Lung (tissue), 12 donors: ENCODE results near the gene PCDHA1. TPM values are rescaled to one million over a fixed set of nuclear protein-coding genes. Genes with fewer than 3 reads are reported as not detected.

Experiments
- ATAC-seq: fragments of 200-7000 bp; cut with Tn5 transposase; one replicate; pipeline ENCODE4 v1.9.1; 2020; ENCODE audit warnings: moderate number of reproducible peaks; ENCODE audit not compliant: insufficient read depth, low FRiP score
- DNase-seq, 3 donors: peaks; one replicate each; pipeline ENCODE4 v3.0.0-alpha.2; 2013 to 2017
- H3K27ac ChIP-seq, 2 donors: one replicate each; pipeline ENCODE4 v1.5.1; 2013; ENCODE audit warnings: mild to moderate bottlenecking in 2 of 2, moderate library complexity in 2 of 2, control low read depth in 1 of 2, inconsistent platforms in 1 of 2, low read depth in 1 of 2, low read length in 1 of 2
- H3K27me3 ChIP-seq, 3 donors: one replicate each; pipeline ENCODE4 v1.5.1; 2013; ENCODE audit warnings: low read length in 2 of 3; ENCODE audit not compliant: control insufficient read depth in 3 of 3, insufficient read depth in 3 of 3
- H3K36me3 ChIP-seq, 4 donors: one replicate each; pipeline ENCODE4 v1.5.1; 2013; ENCODE audit warnings: low read length in 4 of 4, mild to moderate bottlenecking in 1 of 4, moderate library complexity in 1 of 4; ENCODE audit not compliant: control insufficient read depth in 4 of 4, insufficient read depth in 4 of 4
- H3K4me1 ChIP-seq, 5 donors: one replicate each; pipeline ENCODE4 v1.5.1; 2013; ENCODE audit warnings: low read length in 5 of 5, mild to moderate bottlenecking in 2 of 5, moderate library complexity in 1 of 5; ENCODE audit not compliant: control insufficient read depth in 5 of 5, insufficient read depth in 5 of 5
- H3K4me3 ChIP-seq: one replicate; pipeline ENCODE4 v1.5.1; 2013; ENCODE audit warnings: mild to moderate bottlenecking, control low read depth, moderate library complexity
- H3K9ac ChIP-seq, 2 donors: one replicate each; pipeline ENCODE4 v1.5.1; 2013; ENCODE audit warnings: low read length in 2 of 2, control low read depth in 1 of 2; ENCODE audit not compliant: insufficient read depth in 1 of 2
- H3K9me3 ChIP-seq, 4 donors: one replicate each; pipeline ENCODE4 v1.5.1; 2013; ENCODE audit warnings: low read length in 3 of 4, mild to moderate bottlenecking in 1 of 4, moderate library complexity in 1 of 4; ENCODE audit not compliant: control insufficient read depth in 4 of 4, insufficient read depth in 3 of 4
- whole genome bisulfite sequencing, 2 donors: extraction: QIAGEN DNeasy Blood & Tissue Kit; methylation state at CpG; one replicate each; pipeline ENCODE4 v1.1.7; 2013; 5-methylcytosine and 5-hydroxymethylcytosine counted together
- polyA plus RNA-seq, 2 donors: library from polyadenylated mRNA; stranded (reverse); fragments of 200-250 nt; gene quantifications; one replicate each; pipeline ENCODE4 v1.2.1, GENCODE V29; 2013
- total RNA-seq, 2 donors: library from RNA; depleted of rRNA in 1 of 2; stranded (reverse); fragments of >200 nt in 1 of 2; gene quantifications; one replicate each; pipeline ENCODE4 v1.2.1, GENCODE V29; 2014 to 2021
- TF ChIP-seq, protein P1 (sequence below): IDR thresholded peaks from 2 replicates; pipeline ENCODE4 v1.5.1; 2012; ENCODE audit warnings: mild to moderate bottlenecking; ENCODE audit errors: control extremely low read depth, extremely low read depth
- donor health status: control.
- donor health status: control.
- donor health status: Bipolar disorder and iron deficiency.
- donor health status: healthy.
- donor health status: DM: yes; HTN: yes; CAD: no.

Gene PCDHA1
- total and polyA plus RNA-seq, 4 donors = 0.02 to 0.30 TPM; not detected in 2

DNA sequence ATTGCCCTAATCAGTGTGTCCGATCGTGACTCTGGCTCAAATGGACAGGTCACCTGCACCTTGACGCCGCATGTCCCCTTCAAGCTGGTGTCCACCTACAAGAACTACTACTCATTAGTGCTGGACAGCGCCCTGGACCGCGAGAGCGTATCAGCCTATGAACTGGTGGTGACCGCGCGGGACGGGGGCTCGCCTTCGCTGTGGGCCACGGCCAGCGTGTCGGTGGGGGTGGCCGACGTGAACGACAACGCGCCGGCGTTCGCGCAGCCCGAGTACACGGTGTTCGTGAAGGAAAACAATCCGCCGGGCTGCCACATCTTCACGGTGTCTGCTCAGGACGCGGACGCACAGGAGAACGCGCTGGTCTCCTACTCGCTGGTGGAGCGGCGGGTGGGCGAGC lies 97.4 kb downstream of the PCDHA1 start:
- TF ChIP-seq, protein P1, sequence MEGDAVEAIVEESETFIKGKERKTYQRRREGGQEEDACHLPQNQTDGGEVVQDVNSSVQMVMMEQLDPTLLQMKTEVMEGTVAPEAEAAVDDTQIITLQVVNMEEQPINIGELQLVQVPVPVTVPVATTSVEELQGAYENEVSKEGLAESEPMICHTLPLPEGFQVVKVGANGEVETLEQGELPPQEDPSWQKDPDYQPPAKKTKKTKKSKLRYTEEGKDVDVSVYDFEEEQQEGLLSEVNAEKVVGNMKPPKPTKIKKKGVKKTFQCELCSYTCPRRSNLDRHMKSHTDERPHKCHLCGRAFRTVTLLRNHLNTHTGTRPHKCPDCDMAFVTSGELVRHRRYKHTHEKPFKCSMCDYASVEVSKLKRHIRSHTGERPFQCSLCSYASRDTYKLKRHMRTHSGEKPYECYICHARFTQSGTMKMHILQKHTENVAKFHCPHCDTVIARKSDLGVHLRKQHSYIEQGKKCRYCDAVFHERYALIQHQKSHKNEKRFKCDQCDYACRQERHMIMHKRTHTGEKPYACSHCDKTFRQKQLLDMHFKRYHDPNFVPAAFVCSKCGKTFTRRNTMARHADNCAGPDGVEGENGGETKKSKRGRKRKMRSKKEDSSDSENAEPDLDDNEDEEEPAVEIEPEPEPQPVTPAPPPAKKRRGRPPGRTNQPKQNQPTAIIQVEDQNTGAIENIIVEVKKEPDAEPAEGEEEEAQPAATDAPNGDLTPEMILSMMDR = no peak
- Histone ChIP-seq H3K4me1 (peaks cover 0 to 5% (median 0%) of the 10 kb centered on the region in 5 donors), H3K9me3 (peaks cover 4 to 20% (median 7%) of the 10 kb centered on the region in 4 donors), H3K36me3 (no peaks in the 10 kb centered on the region), H3K9ac (no peak overlapping the region), H3K27me3 (peaks cover 0 to 8% (median 0%) of the 10 kb centered on the region in 3 donors), H3K27ac (no peak overlapping the region), H3K4me3 (no peak overlapping the region)
- ATAC-seq (no peak), DNase-seq (no peak)
- 37 to 45% methylated on average over 41 of the region's 41 CpGs for WGBS, 2 donors

DNA sequence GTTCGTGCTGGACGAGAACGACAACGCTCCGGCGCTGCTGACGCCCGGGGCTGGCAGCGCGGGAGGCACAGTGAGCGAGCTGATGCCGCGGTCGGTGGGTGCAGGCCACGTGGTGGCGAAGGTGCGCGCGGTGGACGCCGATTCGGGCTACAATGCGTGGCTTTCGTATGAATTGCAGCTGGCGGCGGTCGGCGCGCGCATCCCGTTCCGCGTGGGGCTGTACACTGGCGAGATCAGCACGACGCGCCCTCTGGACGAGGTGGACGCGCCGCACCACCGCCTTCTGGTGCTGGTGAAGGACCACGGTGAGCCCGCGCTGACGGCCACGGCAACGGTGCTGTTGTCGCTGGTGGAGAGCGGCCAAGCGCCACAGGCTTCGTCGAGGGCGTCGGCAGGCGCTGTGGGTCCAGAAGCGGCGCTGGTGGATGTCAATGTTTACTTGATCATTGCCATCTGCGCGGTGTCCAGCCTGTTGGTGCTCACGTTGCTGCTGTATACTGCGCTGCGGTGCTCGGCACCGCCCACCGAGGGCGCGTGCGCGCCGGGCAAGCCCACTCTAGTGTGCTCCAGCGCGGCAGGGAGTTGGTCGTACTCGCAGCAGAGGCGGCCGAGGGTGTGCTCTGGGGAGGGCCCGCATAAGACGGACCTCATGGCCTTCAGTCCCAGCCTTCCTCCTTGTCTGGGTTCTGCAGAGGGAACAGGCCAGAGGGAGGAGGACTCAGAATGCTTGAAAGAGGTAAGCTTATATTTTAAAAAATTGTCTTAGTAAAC lies 98.2 kb downstream of the PCDHA1 start:
- no peaks in the 10 kb centered on the region for H3K36me3 ChIP-seq
- H3K27me3 ChIP-seq = peaks cover 0 to 8% (median 0%) of the 10 kb centered on the region in 3 donors
- H3K4me3 ChIP-seq = no peak overlapping the region
- no peak overlapping the region for H3K27ac ChIP-seq
- WGBS, 2 donors = 37 to 44% methylated on average over 79 of the region's 79 CpGs
- H3K9me3 ChIP-seq = peaks cover 4 to 20% (median 7%) of the 10 kb centered on the region in 4 donors
- DNase-seq (no peak), ATAC-seq (no peak)
- TF ChIP-seq, protein P1 = no peak
- H3K4me1 ChIP-seq = peaks cover 0 to 5% (median 0%) of the 10 kb centered on the region in 5 donors
- no peak overlapping the region for H3K9ac ChIP-seq

DNA sequence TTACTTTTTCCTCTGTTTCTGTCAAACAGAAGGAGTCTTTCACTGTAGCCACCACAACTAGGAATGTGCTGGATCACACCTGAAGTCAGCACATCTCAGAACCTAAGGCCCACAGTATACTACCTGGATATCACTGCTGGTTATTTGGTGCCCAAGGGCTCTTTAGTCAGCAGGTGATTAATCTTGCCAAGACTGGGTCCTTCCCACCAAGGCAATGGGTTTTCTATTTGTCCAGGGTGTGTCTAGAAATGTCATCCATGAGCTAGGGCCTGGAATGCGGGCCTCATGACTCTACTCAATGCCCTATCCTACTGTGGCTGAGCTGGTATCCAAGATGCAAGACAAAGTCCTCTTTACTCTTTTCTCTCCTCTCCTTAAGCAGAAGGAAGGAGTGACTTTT lies 130.4 kb downstream of the PCDHA1 start:
- H3K4me3 ChIP-seq = no peak overlapping the region
- no peaks in the 10 kb centered on the region for H3K4me1 ChIP-seq
- DNase-seq (no peak), ATAC-seq (no peak)
- H3K36me3 ChIP-seq = no peaks in the 10 kb centered on the region
- H3K9me3 ChIP-seq = peaks cover 0 to 12% (median 0%) of the 10 kb centered on the region in 4 donors
- WGBS, 2 donors = 83 to 100% methylated on average over 1 of the region's 1 CpG
- H3K9ac ChIP-seq = no peak overlapping the region
- TF ChIP-seq, protein P1 = no peak
- H3K27me3 ChIP-seq = no peaks in the 10 kb centered on the region
- no peak overlapping the region for H3K27ac ChIP-seq
